GM12865 (cell line): Measurements from ENCODE around the gene TLE2.

Experiments used
- DNase-seq: peaks from one replicate; pipeline ENCODE4 v3.0.0; 2010; ENCODE audit warnings: low read depth
- H3K4me3 ChIP-seq: 2 replicates; pipeline ENCODE4 v1.5.1; 2011; ENCODE audit warnings: mild to moderate bottlenecking, low read depth, low read length, control low read depth
- TF ChIP-seq, protein P1 (sequence below): IDR thresholded peaks from 2 replicates; pipeline ENCODE4 v1.5.1; 2011; ENCODE audit warnings: low read length, control low read depth, low read depth, inconsistent platforms; ENCODE audit not compliant: insufficient read depth; ENCODE audit errors: missing control alignments

TLE2 gene

DNA sequence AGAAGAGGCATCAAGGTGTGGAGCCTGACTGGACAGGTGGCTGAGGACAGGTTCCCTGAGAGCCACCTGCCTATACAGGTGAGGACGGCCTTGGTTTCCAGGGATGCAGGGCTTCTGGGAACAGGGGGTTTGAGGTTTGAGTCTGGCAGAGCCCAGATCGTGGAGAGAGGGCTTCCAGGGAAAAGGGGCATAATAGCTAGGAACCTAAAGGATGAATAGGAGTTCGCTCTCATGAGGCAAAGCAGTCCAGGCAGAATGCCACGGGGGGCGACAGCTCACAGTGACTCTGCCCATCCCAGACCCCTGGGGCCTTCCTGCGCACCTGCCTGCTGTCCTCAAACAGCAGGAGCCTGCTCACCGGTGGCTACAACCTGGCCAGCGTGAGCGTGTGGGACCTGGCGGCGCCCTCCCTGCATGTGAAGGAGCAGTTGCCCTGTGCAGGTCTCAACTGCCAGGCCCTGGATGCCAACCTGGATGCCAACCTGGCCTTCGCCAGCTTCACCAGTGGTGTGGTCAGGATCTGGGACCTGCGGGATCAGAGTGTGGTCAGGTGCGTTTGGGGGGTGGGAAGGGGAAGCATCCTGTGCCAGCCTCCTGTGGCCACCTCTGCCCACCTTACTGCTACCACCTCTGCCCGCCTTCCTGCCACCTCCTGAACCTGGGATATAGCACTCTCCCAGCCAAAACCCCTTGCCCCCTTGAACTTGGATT lies 39.7 kb downstream of the TLE2 start:
- H3K4me3 ChIP-seq: no peak overlapping the region
- DNase-seq: no peak
- TF ChIP-seq, protein P1, sequence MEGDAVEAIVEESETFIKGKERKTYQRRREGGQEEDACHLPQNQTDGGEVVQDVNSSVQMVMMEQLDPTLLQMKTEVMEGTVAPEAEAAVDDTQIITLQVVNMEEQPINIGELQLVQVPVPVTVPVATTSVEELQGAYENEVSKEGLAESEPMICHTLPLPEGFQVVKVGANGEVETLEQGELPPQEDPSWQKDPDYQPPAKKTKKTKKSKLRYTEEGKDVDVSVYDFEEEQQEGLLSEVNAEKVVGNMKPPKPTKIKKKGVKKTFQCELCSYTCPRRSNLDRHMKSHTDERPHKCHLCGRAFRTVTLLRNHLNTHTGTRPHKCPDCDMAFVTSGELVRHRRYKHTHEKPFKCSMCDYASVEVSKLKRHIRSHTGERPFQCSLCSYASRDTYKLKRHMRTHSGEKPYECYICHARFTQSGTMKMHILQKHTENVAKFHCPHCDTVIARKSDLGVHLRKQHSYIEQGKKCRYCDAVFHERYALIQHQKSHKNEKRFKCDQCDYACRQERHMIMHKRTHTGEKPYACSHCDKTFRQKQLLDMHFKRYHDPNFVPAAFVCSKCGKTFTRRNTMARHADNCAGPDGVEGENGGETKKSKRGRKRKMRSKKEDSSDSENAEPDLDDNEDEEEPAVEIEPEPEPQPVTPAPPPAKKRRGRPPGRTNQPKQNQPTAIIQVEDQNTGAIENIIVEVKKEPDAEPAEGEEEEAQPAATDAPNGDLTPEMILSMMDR: no peak

- no peak for DNase-seq
- no peak overlapping the region for H3K4me3 ChIP-seq
- TF ChIP-seq, protein P1: no peak
Measured at GRCh38 chr19:2988568-2988967, 40.5 kb downstream of the TLE2 start.

DNA sequence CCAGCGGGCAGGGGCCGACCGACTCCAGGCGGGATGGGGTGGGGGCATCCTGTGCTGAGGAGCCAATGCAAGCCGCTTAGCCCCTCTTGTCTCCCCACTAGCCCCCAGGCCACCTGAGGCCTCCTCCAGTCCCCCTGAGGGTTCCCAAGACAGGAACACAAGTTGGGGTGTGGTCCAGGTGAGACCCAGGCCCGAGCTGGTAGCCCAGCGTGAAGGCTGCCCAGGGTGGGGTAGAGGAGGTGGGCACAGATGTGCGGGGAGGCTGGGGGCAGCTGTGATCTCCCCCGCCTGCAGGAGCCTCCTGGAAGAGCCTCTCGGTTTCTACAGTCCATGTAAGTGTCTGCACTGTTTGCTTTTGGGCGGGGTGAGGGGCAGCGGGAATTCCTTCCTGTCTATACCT lies 41.3 kb downstream of the TLE2 start:
- no peak overlapping the region for H3K4me3 ChIP-seq
- DNase-seq: no peak

DNA sequence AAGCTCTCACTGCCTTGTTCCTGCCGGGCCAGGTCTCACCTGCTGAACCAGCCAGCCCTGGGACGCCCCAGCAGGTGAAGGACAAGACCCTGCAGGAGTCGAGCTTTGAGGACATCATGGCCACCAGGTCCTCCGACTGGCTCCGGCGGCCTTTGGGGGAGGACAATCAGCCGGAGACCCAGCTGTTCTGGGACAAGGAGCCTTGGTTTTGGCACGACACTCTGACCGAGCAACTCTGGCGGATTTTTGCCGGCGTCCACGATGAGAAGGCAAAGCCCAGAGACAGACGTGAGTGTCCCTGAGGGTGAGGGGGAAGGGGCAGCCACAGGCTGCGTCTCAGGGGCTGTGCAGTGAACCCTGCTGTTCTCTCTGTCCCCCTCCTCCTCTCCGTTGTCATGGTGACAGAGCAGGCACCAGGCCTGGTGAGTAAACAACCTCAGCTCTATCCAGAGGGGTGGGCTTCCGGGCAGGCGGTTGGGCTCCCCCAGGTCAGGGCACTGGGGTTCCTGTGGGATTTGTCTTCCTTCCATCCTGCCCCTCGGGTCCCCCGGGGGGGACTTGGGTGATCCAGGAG lies 42.0 kb downstream of the TLE2 start:
- DNase-seq: no peak
- TF ChIP-seq, protein P1: no peak
- no peak overlapping the region for H3K4me3 ChIP-seq

More for the DNA sequence above, 41.3 kb downstream of the TLE2 start:
- TF ChIP-seq, protein P1: no peak

- TF ChIP-seq, protein P1: no peak
- DNase-seq: no peak
- H3K4me3 ChIP-seq: peak overlapping the region; percentile 17
Measured at GRCh38 chr19:2984215-2984528, 44.9 kb downstream of the TLE2 start.

- TF ChIP-seq, protein P1: no peak
- DNase-seq: no peak
- peak overlapping the region; percentile 17 for H3K4me3 ChIP-seq
Measured at GRCh38 chr19:2983351-2984214, 45.5 kb downstream of the TLE2 start.
